HepG2 (cell line): ENCODE measurements around the gene SLC5A12. TPM values are rescaled to one million over a fixed set of nuclear protein-coding genes. Genes with fewer than 3 reads are reported as not detected.

ENCODE experiments used
- ATAC-seq: fragments of 200-7000 bp; cut with Tn5 transposase; 3 replicates; pipeline ENCODE4 v1.9.1; 2020; ENCODE audit warnings: mild to moderate bottlenecking, moderate library complexity
- BruUV-seq: library from RNA; stranded (reverse); fragments of 400-500 nt; replicated peaks from 2 replicates; lab custom pipeline; 2021; lab: Mats Ljungman, UMichigan
- CTCF ChIA-PET: fragments of 300-600 bp; formaldehyde crosslinking; extraction: SDS; loops from one replicate; lab custom pipeline; 2021; ENCODE audit warnings: low total read pairs, inconsistent platforms, low intra/inter-chr PET ratio; lab: Yijun Ruan, JAX
- POLR2A ChIA-PET: fragments of 350-600 bp; sonication (Branson Sonifier 250); formaldehyde crosslinking; loops from one replicate; lab custom pipeline; 2020; ENCODE audit warnings: antibody characterized with exemption, inconsistent platforms; lab: Yijun Ruan, JAX
- DNase-seq: peaks from one replicate; pipeline ENCODE4 v3.0.0-alpha.2; 2015; ENCODE audit warnings: low spot score
- FAIRE-seq: peaks from 3 replicates; lab custom pipeline; 2011; peaks lifted over from hg19 to GRCh38; lab: Jason Lieb, UNC
- H2AFZ ChIP-seq: one replicate; pipeline ENCODE4 v1.6.1; 2011; ENCODE audit warnings: low read length, inconsistent platforms
- H3K27ac ChIP-seq: fragments of 300-600 bp; 3 replicates; pipeline ENCODE4 v1.8.0; 2011; ENCODE audit warnings: mixed run types, mild to moderate bottlenecking, mixed read lengths, low read length, inconsistent platforms; ENCODE audit not compliant: insufficient read depth; ENCODE audit errors: extremely low read length
- H3K27me3 ChIP-seq, 2 experiments: fragments of 200-600 bp in 1 of 2; 2 replicates in 1 of 2; 3 replicates in 1 of 2; pipeline versions ENCODE4 v1.6.0 to v1.8.0; 2011; ENCODE audit warnings: low read length in 2 of 2, mild to moderate bottlenecking in 2 of 2, moderate library complexity in 2 of 2, inconsistent platforms in 1 of 2; ENCODE audit not compliant: insufficient read depth in 2 of 2, control insufficient read depth in 1 of 2
- H3K36me3 ChIP-seq, 2 experiments: fragments of 200-600 bp in 1 of 2; replicated peaks in 1 of 2; 2 replicates in 1 of 2; 3 replicates in 1 of 2; pipeline versions ENCODE4 v1.5.1 to v1.8.0; 2011; ENCODE audit warnings: low read length in 2 of 2, inconsistent platforms in 1 of 2; ENCODE audit not compliant: insufficient read depth in 2 of 2, control insufficient read depth in 1 of 2
- H3K4me1 ChIP-seq: 2 replicates; pipeline ENCODE4 v1.5.1; 2012; ENCODE audit warnings: low read length, inconsistent platforms; ENCODE audit not compliant: insufficient read depth
- H3K4me2 ChIP-seq: 2 replicates; pipeline ENCODE4 v1.6.0; 2011; ENCODE audit warnings: low read depth, low read length, inconsistent platforms
- H3K4me3 ChIP-seq, 3 experiments: fragments of 200-600 bp in 1 of 3; sonication (generic), shearing (Covaris generic) in 1 of 3; replicated peaks in 1 of 3; 2 replicates each; pipeline ENCODE4 v1.5.1; 2011 to 2016; ENCODE audit warnings: low read length in 3 of 3, inconsistent platforms in 2 of 3, low read depth in 2 of 3, mild to moderate bottlenecking in 2 of 3, control low read depth in 1 of 3, mixed read lengths in 1 of 3; ENCODE audit not compliant: insufficient read depth in 1 of 3
- H3K79me2 ChIP-seq: one replicate; pipeline ENCODE4 v1.6.1; 2011; ENCODE audit warnings: low read length, inconsistent platforms; ENCODE audit not compliant: insufficient read depth
- H3K9ac ChIP-seq: 2 replicates; pipeline ENCODE4 v1.6.0; 2011; ENCODE audit warnings: mild to moderate bottlenecking, low read depth, low read length, inconsistent platforms; ENCODE audit not compliant: insufficient read depth
- H3K9me3 ChIP-seq: 2 replicates; pipeline ENCODE4 v1.5.1; 2012; ENCODE audit warnings: mild to moderate bottlenecking, low read length
- H4K20me1 ChIP-seq: 2 replicates; pipeline ENCODE4 v1.6.0; 2011; ENCODE audit warnings: inconsistent platforms, mild to moderate bottlenecking, low read length, moderate library complexity; ENCODE audit not compliant: insufficient read depth
- ARNTL ChIP-seq: sonication (generic); formaldehyde crosslinking; IDR thresholded peaks from 2 replicates; pipeline ENCODE4 v1.4.0; 2020; ENCODE audit warnings: mild to moderate bottlenecking, missing genetic modification reagents
- CHCHD3 ChIP-seq: sonication (generic); formaldehyde crosslinking; IDR thresholded peaks from 2 replicates; pipeline ENCODE4 v1.8.0; 2022; ENCODE audit warnings: mild to moderate bottlenecking, missing genetic modification reagents, moderate library complexity
- KDM3A ChIP-seq: IDR thresholded peaks from 2 replicates; pipeline ENCODE4 v1.6.1; 2018; ENCODE audit warnings: low read depth, missing compliant biosample characterization
- POLR2G ChIP-seq: fragments of 200-400 bp; formaldehyde crosslinking; IDR thresholded peaks from 2 replicates; pipeline ENCODE4 v1.6.1; 2018; ENCODE audit warnings: mild to moderate bottlenecking, low read depth, low read length, moderate library complexity
- RAD51 ChIP-seq: fragments of 450-650 bp; IDR thresholded peaks from 2 replicates; pipeline ENCODE4 v1.6.1; 2016; ENCODE audit warnings: borderline replicate concordance
- SAP130 ChIP-seq: IDR thresholded peaks from 2 replicates; pipeline ENCODE4 v1.6.1; 2016; ENCODE audit warnings: low read depth
- TEAD2 ChIP-seq: sonication (generic); formaldehyde crosslinking; IDR thresholded peaks from 2 replicates; pipeline ENCODE4 v1.9.0; 2021; ENCODE audit warnings: missing genetic modification reagents
- ZC3H13 ChIP-seq: sonication (generic); formaldehyde crosslinking; IDR thresholded peaks from 2 replicates; pipeline ENCODE4 v1.8.1; 2023; ENCODE audit warnings: mild to moderate bottlenecking, missing genetic modification reagents, moderate library complexity
- ZNF333 ChIP-seq: sonication (generic); formaldehyde crosslinking; IDR thresholded peaks from 2 replicates; pipeline ENCODE4 v1.4.0; 2020; ENCODE audit warnings: mild to moderate bottlenecking, missing genetic modification reagents, borderline replicate concordance
- ZNF367 ChIP-seq: sonication (generic); formaldehyde crosslinking; IDR thresholded peaks from 2 replicates; pipeline ENCODE4 v1.4.0; 2020; ENCODE audit warnings: missing genetic modification reagents, borderline replicate concordance
- ZNF550 ChIP-seq: sonication (generic); formaldehyde crosslinking; IDR thresholded peaks from 2 replicates; pipeline ENCODE4 v1.4.0; 2020; ENCODE audit warnings: mild to moderate bottlenecking, missing genetic modification reagents, borderline replicate concordance
- ZNF570 ChIP-seq: sonication (generic); formaldehyde crosslinking; IDR thresholded peaks from 2 replicates; pipeline ENCODE4 v1.4.0; 2020; ENCODE audit warnings: mild to moderate bottlenecking, missing genetic modification reagents, borderline replicate concordance
- ZNF652 ChIP-seq: IDR thresholded peaks from 2 replicates; pipeline ENCODE4 v1.6.1; 2016; ENCODE audit warnings: low read depth, borderline replicate concordance
- ZNF816 ChIP-seq: sonication (generic); formaldehyde crosslinking; IDR thresholded peaks from 2 replicates; pipeline ENCODE4 v1.8.0; 2022; ENCODE audit warnings: missing genetic modification reagents, mild to moderate bottlenecking, borderline replicate concordance
- ZZZ3 ChIP-seq: sonication (generic); formaldehyde crosslinking; IDR thresholded peaks from 2 replicates; pipeline ENCODE4 v1.4.0; 2020; ENCODE audit warnings: missing genetic modification reagents, mild to moderate bottlenecking, borderline replicate concordance
- in situ Hi-C: cut with HindIII; loops from 2 replicates; pipeline ENCODE4 v1.10.0; 2017; ENCODE audit warnings: low pct_unique_long_range_greater_than_20kb; ENCODE audit not compliant: extremely low pct_ligation_motif_present
- intact Hi-C: fragments of 100-400 bp; cut with micrococcal nuclease; formaldehyde crosslinking; loops from one replicate; pipeline ENCODE4 v1.10.0; 2022; ENCODE audit not compliant: unreplicated experiment
- polyA plus RNA-seq, 8 experiments: library from polyadenylated mRNA; depleted of rRNA in 3 of 8; stranded (reverse) in 7 of 8; unstranded in 1 of 8; fragments of >200 nt; fragmentation: Illumina TruSeq in 4 of 8; extraction: Trizol in 4 of 8; gene quantifications; 2 replicates each; pipeline versions ENCODE4 v1.2.1 to v1.2.3, GENCODE V29; 2011 to 2016; ENCODE audit warnings: low read depth in 4 of 8, missing spikeins in 1 of 8, mixed read lengths in 1 of 8; ENCODE audit not compliant: insufficient read depth in 1 of 8
- total RNA-seq, 5 experiments: library from RNA; depleted of rRNA; stranded (reverse); fragments of >200 nt; fragmentation: Illumina TruSeq; extraction: Trizol; gene quantifications; 2 replicates each; pipeline ENCODE4 v1.2.3, GENCODE V29; 2016; ENCODE audit warnings: low read depth in 1 of 5
- TF ChIP-seq, protein P1 (sequence below): sonication (generic); formaldehyde crosslinking; IDR thresholded peaks from 2 replicates; pipeline ENCODE4 v1.8.1; 2023; ENCODE audit warnings: mild to moderate bottlenecking, missing genetic modification reagents
- TF ChIP-seq, protein P2 (sequence below): sonication (generic); formaldehyde crosslinking; IDR thresholded peaks from 2 replicates; pipeline ENCODE4 v1.5.0; 2020; ENCODE audit warnings: missing genetic modification reagents, mild to moderate bottlenecking, borderline replicate concordance
- TF ChIP-seq, protein P3 (sequence below): sonication (generic); formaldehyde crosslinking; IDR thresholded peaks from 2 replicates; pipeline ENCODE4 v1.8.0; 2023; ENCODE audit warnings: mild to moderate bottlenecking, missing genetic modification reagents
- TF ChIP-seq, protein P4 (sequence below): sonication (generic); formaldehyde crosslinking; IDR thresholded peaks from 2 replicates; pipeline ENCODE4 v1.5.0; 2020; ENCODE audit warnings: mild to moderate bottlenecking, low read depth, missing genetic modification reagents, borderline replicate concordance

Gene SLC5A12
- total and polyA plus RNA-seq, 2 of the 13 experiments (the other 11 are each of a cell fraction or from before 2014, with no cell fraction given) = not detected

DNA sequence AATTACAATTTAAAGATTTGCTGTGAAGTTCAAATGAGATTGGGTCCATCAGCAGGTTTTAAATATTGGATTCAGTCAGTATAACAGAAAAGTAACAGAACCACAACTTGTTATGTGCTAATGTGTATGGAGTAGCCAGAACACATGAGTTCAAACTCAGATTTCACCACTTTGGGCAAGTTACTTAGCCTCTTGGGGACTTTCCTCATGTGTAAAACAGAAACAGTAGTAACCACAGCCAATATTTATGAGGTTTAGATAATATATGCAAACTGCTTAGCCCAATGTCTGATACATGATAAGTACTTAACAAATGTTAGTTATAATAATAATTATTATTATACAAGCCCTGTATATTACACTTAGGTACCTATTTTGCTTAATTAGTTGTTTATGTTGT is 21.8 kb upstream of the SLC5A12 start:
- DNase-seq = no peak
- Histone ChIP-seq H2AFZ (no peak overlapping the region), H3K27me3 (no peaks in the 10 kb centered on the region), H3K36me3 (no peaks in the 10 kb centered on the region), H4K20me1 (no peaks in the 10 kb centered on the region), H3K4me1 (no peaks in the 10 kb centered on the region), H3K4me2 (no peak overlapping the region), H3K79me2 (no peaks in the 10 kb centered on the region)
- no peak for FAIRE-seq
- no TSS peak for BruUV-seq
- no peak for ATAC-seq
- intact Hi-C loops = no loop called here
- POLR2A ChIA-PET = no interaction called here
- TF ChIP-seq, protein P1, sequence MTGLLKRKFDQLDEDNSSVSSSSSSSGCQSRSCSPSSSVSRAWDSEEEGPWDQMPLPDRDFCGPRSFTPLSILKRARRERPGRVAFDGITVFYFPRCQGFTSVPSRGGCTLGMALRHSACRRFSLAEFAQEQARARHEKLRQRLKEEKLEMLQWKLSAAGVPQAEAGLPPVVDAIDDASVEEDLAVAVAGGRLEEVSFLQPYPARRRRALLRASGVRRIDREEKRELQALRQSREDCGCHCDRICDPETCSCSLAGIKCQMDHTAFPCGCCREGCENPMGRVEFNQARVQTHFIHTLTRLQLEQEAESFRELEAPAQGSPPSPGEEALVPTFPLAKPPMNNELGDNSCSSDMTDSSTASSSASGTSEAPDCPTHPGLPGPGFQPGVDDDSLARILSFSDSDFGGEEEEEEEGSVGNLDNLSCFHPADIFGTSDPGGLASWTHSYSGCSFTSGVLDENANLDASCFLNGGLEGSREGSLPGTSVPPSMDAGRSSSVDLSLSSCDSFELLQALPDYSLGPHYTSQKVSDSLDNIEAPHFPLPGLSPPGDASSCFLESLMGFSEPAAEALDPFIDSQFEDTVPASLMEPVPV (CRISPR knock-in tag) = no peak
- TF ChIP-seq ZNF570 (CRISPR knock-in tag) = no peak
- TF ChIP-seq TEAD2 (CRISPR knock-in tag) = no peak
- no peak for TF ChIP-seq ZNF652 (CRISPR knock-in tag)
- TF ChIP-seq KDM3A (CRISPR knock-in tag) = no peak
- TF ChIP-seq, protein P2, sequence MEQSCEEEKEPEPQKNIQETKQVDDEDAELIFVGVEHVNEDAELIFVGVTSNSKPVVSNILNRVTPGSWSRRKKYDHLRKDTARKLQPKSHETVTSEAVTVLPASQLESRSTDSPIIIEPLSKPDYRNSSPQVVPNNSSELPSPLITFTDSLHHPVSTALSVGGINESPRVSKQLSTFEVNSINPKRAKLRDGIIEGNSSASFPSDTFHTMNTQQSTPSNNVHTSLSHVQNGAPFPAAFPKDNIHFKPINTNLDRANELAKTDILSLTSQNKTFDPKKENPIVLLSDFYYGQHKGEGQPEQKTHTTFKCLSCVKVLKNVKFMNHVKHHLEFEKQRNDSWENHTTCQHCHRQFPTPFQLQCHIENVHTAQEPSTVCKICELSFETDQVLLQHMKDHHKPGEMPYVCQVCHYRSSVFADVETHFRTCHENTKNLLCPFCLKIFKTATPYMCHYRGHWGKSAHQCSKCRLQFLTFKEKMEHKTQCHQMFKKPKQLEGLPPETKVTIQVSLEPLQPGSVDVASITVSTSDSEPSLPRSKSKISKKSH (CRISPR knock-in tag) = no peak
- no peak for TF ChIP-seq ZC3H13 (CRISPR knock-in tag)
- no peak for TF ChIP-seq RAD51
- TF ChIP-seq, protein P3, sequence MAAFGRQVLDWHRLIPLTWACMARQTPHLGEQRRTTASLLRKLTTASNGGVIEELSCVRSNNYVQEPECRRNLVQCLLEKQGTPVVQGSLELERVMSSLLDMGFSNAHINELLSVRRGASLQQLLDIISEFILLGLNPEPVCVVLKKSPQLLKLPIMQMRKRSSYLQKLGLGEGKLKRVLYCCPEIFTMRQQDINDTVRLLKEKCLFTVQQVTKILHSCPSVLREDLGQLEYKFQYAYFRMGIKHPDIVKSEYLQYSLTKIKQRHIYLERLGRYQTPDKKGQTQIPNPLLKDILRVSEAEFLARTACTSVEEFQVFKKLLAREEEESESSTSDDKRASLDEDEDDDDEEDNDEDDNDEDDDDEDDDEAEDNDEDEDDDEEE (CRISPR knock-in tag) = no peak
- no peak for TF ChIP-seq ZNF367 (CRISPR knock-in tag)
- no peak for TF ChIP-seq ZNF550
- TF ChIP-seq CHCHD3 (CRISPR knock-in tag) = no peak
- TF ChIP-seq, protein P4, sequence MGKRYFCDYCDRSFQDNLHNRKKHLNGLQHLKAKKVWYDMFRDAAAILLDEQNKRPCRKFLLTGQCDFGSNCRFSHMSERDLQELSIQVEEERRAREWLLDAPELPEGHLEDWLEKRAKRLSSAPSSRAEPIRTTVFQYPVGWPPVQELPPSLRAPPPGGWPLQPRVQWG (CRISPR knock-in tag) = no peak
- TF ChIP-seq ARNTL (CRISPR knock-in tag) = no peak
- TF ChIP-seq ZZZ3 (CRISPR knock-in tag) = no peak
- TF ChIP-seq SAP130 = no peak
- no peak for TF ChIP-seq ZNF333 (CRISPR knock-in tag)
- TF ChIP-seq POLR2G = no peak
- TF ChIP-seq ZNF816 = no peak
- TF ChIP-seq, all 625 proteins: peak for 0
- Histone ChIP-seq H3K9ac (no peak overlapping the region), H3K27ac (no peak overlapping the region), H3K9me3 (no peaks in the 10 kb centered on the region), H3K4me3 (no peak overlapping the region)
- CTCF ChIA-PET = no interaction called here
- in situ Hi-C loops = no loop called here
